Tibial artery (tissue), 4 donors: Measurements from ENCODE around the gene RIPK3.

Source experiments
- DNase-seq, 2 donors: peaks; one replicate each; pipeline ENCODE4 v3.0.0-alpha.2; 2019
- H3K27ac ChIP-seq, 2 donors: fragments of 200-600 bp; sonication (generic) in 1 of 2; 1 replicate in 1 of 2; 2 replicates in 1 of 2; pipeline ENCODE4 v1.5.1; 2018 to 2019; ENCODE audit warnings: mild to moderate bottlenecking in 1 of 2
- H3K27me3 ChIP-seq, 2 donors: fragments of 200-600 bp; sonication (generic) in 1 of 2; one replicate each; pipeline versions ENCODE4 v1.5.1 to v1.6.0; 2016 to 2019
- H3K36me3 ChIP-seq, 3 donors: fragments of 200-600 bp; sonication (generic) in 2 of 3; one replicate each; pipeline ENCODE4 v1.5.1; 2016 to 2019; ENCODE audit warnings: mild to moderate bottlenecking in 2 of 3
- H3K4me1 ChIP-seq, 4 donors: fragments of 200-600 bp; sonication (generic) in 2 of 4; 1 replicate in 3 of 4; 2 replicates in 1 of 4; pipeline ENCODE4 v1.5.1; 2016 to 2019
- H3K4me3 ChIP-seq, 2 donors: fragments of 200-600 bp; sonication (generic) in 1 of 2; 1 replicate in 1 of 2; 2 replicates in 1 of 2; pipeline ENCODE4 v1.5.1; 2018 to 2019; ENCODE audit warnings: mild to moderate bottlenecking in 2 of 2
- H3K9me3 ChIP-seq, 3 donors: fragments of 200-600 bp; sonication (generic) in 1 of 3; one replicate each; pipeline ENCODE4 v1.5.1; 2016 to 2019
- intact Hi-C: fragments of 100-400 bp; cut with DNase I; formaldehyde crosslinking; loops from one replicate; pipeline ENCODE4 v1.15.0; 2023; ENCODE audit warnings: low total_unique reads
- TF ChIP-seq, protein P1 (sequence below), 2 experiments: fragments of 200-600 bp in 1 of 2; fragments of 450-650 bp in 1 of 2; IDR thresholded peaks; one replicate each; pipeline ENCODE4 v1.5.1; 2017 to 2019; ENCODE audit warnings: antibody characterized with exemption in 2 of 2, mild to moderate bottlenecking in 1 of 2, moderate library complexity in 1 of 2

Gene RIPK3

GRCh38 chr14:24349742-24350141 is 10.0 kb upstream of the RIPK3 start:
- Histone ChIP-seq H3K4me3 (no peak overlapping the region), H3K9me3 (no peaks in the 10 kb centered on the region), H3K4me1 (no peaks in the 10 kb centered on the region), H3K27me3 (peaks cover 0 to 30% of the 10 kb centered on the region in 2 donors), H3K36me3 (no peaks in the 10 kb centered on the region), H3K27ac (no peak overlapping the region)
- TF ChIP-seq, protein P1, sequence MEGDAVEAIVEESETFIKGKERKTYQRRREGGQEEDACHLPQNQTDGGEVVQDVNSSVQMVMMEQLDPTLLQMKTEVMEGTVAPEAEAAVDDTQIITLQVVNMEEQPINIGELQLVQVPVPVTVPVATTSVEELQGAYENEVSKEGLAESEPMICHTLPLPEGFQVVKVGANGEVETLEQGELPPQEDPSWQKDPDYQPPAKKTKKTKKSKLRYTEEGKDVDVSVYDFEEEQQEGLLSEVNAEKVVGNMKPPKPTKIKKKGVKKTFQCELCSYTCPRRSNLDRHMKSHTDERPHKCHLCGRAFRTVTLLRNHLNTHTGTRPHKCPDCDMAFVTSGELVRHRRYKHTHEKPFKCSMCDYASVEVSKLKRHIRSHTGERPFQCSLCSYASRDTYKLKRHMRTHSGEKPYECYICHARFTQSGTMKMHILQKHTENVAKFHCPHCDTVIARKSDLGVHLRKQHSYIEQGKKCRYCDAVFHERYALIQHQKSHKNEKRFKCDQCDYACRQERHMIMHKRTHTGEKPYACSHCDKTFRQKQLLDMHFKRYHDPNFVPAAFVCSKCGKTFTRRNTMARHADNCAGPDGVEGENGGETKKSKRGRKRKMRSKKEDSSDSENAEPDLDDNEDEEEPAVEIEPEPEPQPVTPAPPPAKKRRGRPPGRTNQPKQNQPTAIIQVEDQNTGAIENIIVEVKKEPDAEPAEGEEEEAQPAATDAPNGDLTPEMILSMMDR (IDR thresholded peaks at IDR 0.05), result no peak
- intact Hi-C loops, result no loop called here
- no peak for DNase-seq

- H3K36me3 ChIP-seq, result no peaks in the 10 kb centered on the region
- H3K4me1 ChIP-seq, result no peaks in the 10 kb centered on the region
- H3K4me3 ChIP-seq, result no peak overlapping the region
- no peak for DNase-seq
- H3K27ac ChIP-seq, result no peak overlapping the region
- intact Hi-C loops, result no loop called here
- TF ChIP-seq, protein P1 (IDR thresholded peaks at IDR 0.05), result no peak
- H3K27me3 ChIP-seq, result peaks cover 0 to 30% of the 10 kb centered on the region in 2 donors
- H3K9me3 ChIP-seq, result no peaks in the 10 kb centered on the region
These were observed 8.4 kb upstream of the RIPK3 start for GRCh38 chr14:24348186-24348585.

GRCh38 chr14:24347134-24347533 is 7.3 kb upstream of the RIPK3 start:
- no peak overlapping the region for H3K4me3 ChIP-seq
- intact Hi-C loops, result no loop called here
- TF ChIP-seq, protein P1 (IDR thresholded peaks at IDR 0.05), result no peak
- H3K4me1 ChIP-seq, result no peaks in the 10 kb centered on the region
- no peaks in the 10 kb centered on the region for H3K9me3 ChIP-seq
- peaks cover 0 to 19% of the 10 kb centered on the region in 2 donors for H3K27me3 ChIP-seq
- no peak for DNase-seq
- no peak overlapping the region for H3K27ac ChIP-seq
- no peaks in the 10 kb centered on the region for H3K36me3 ChIP-seq

DNA sequence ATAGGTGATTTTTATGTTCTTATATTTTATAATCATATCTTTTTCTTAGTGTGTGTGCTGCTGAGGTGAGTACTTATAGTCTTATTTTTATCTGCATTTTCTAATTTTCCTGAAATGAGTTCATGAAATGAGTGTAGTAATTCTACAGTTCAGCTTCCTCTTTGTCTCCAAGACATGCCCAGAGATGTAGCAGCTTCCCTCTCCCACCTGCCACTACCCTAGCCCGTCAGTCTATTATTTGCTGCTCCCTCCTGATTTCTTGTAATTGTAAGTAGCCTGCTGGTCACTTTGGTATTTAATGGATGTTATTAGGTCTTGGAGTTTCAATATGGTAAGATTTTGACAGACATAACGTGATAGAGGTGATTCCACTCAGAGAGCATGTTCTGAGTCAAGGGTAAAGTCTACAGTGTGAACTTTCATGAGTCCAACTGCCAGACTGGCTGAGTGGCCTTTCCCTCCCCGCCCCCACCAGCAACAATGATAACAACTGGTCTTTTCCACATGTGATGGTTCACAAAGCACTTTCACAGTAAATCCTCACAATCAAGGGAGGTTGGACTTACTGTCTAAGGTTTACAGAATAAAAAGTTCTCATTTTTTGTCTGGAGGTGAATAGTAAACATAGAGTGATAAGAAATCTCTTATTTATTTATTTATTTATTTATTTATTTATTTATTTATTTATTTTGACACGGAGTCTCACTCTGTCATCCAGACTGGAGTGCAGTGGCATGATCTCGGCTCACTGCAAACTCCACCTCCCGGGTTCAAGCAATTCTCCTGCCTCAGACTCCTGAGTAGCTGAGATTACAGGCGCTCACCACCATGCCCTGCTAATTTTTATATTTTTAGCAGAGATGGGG is 4.2 kb upstream of the RIPK3 start:
- intact Hi-C loops, result no loop called here
- Histone ChIP-seq H3K4me1 (peaks cover 0 to 6% (median 0%) of the 10 kb centered on the region in 4 donors), H3K9me3 (no peaks in the 10 kb centered on the region), H3K27ac (no peak overlapping the region), H3K4me3 (no peak overlapping the region), H3K27me3 (peaks cover 0 to 19% of the 10 kb centered on the region in 2 donors), H3K36me3 (no peaks in the 10 kb centered on the region)
- no peak for DNase-seq
- TF ChIP-seq, protein P1 (IDR thresholded peaks at IDR 0.05), result no peak

GRCh38 chr14:24342889-24343288 is 3.1 kb upstream of the RIPK3 start:
- no peak overlapping the region for H3K4me3 ChIP-seq
- TF ChIP-seq, protein P1 (IDR thresholded peaks at IDR 0.05), result no peak
- intact Hi-C loops, result no loop called here
- peaks cover 0 to 30% of the 10 kb centered on the region in 2 donors for H3K27me3 ChIP-seq
- H3K27ac ChIP-seq, result no peak overlapping the region
- H3K36me3 ChIP-seq, result no peaks in the 10 kb centered on the region
- no peak for DNase-seq
- no peaks in the 10 kb centered on the region for H3K9me3 ChIP-seq
- H3K4me1 ChIP-seq, result peaks cover 0 to 8% (median 0%) of the 10 kb centered on the region in 4 donors
